ENCODE measurements around the gene CPNE4.

Gene CPNE4

GRCh38 chr3:131735544-131735943, 299.3 kb downstream of the CPNE4 start:
- Histone ChIP-seq H2AFZ (ENCODE audit: low read length) (no peak overlapping the region), H3K27me3 (ENCODE audit: insufficient read depth, low read length) (no peaks in the 10 kb centered on the region), H3K9ac (ENCODE audit: low read length) (no peak overlapping the region), H3K9me3 (ENCODE audit: low read length) (no peaks in the 10 kb centered on the region), H3K9me2 (ENCODE audit: low read depth, low read length) (no peaks in the 10 kb centered on the region), H4K20me1 (ENCODE audit: insufficient read depth, low read length) (no peaks in the 10 kb centered on the region), H3K79me2 (ENCODE audit: insufficient read depth, low read length) (no peaks in the 10 kb centered on the region), H3F3A (ENCODE audit: insufficient read depth, low read length) (no peaks in the 10 kb centered on the region), H3K36me3 (ENCODE audit: insufficient read depth, low read length) (no peaks in the 10 kb centered on the region), H3K4me2 (ENCODE audit: low read length) (no peak overlapping the region), H3K4me1 (ENCODE audit: insufficient read depth, low read length, severe bottlenecking) (no peaks in the 10 kb centered on the region), H3K4me3 (ENCODE audit: low read depth, low read length, poor library complexity, severe bottlenecking) (no peak overlapping the region), H3K27ac (ENCODE audit: low read depth, low read length, poor library complexity, severe bottlenecking) (no peak overlapping the region)
- no peak for TF ChIP-seq CTCF (IDR thresholded peaks at IDR 0.05; ENCODE audit: low read length)

DNA sequence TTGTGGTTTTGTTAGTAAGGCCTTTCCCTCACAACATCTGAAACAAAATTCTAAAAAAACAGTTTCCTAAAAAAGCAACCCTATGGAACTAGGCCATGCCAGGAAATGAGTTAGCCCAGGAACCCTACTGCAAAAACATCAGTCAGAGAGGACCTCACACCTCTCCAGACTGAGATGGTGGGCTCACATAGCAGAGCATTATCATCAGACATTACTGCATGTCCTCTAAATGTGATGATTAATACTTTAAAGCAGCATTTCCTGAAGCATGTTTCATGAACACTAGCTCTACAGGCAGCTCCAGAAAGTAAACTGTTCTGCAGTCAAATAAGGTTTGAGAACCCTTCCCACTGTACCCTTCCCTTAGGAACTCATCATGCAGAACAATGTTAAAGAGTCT, 299.7 kb downstream of the CPNE4 start:
- no peaks in the 10 kb centered on the region for H3K9me3 ChIP-seq (ENCODE audit: low read length)
- no peaks in the 10 kb centered on the region for H3F3A ChIP-seq (ENCODE audit: insufficient read depth, low read length)
- H2AFZ ChIP-seq (ENCODE audit: low read length) = no peak overlapping the region
- H3K27me3 ChIP-seq (ENCODE audit: insufficient read depth, low read length) = no peaks in the 10 kb centered on the region
- no peaks in the 10 kb centered on the region for H3K9me2 ChIP-seq (ENCODE audit: low read depth, low read length)
- H3K9ac ChIP-seq (ENCODE audit: low read length) = no peak overlapping the region
- H3K4me1 ChIP-seq (ENCODE audit: insufficient read depth, low read length, severe bottlenecking) = no peaks in the 10 kb centered on the region
- no peak overlapping the region for H3K4me3 ChIP-seq (ENCODE audit: low read depth, low read length, poor library complexity, severe bottlenecking)
- no peak overlapping the region for H3K27ac ChIP-seq (ENCODE audit: low read depth, low read length, poor library complexity, severe bottlenecking)
- H3K36me3 ChIP-seq (ENCODE audit: insufficient read depth, low read length) = no peaks in the 10 kb centered on the region
- no peak overlapping the region for H3K4me2 ChIP-seq (ENCODE audit: low read length)
- TF ChIP-seq CTCF (IDR thresholded peaks at IDR 0.05; ENCODE audit: low read length) = no peak
- no peak for TF ChIP-seq EZH2 (IDR thresholded peaks at IDR 0.05; ENCODE audit: borderline replicate concordance, low read length)
- no peaks in the 10 kb centered on the region for H3K79me2 ChIP-seq (ENCODE audit: insufficient read depth, low read length)
- no peaks in the 10 kb centered on the region for H4K20me1 ChIP-seq (ENCODE audit: insufficient read depth, low read length)

- Histone ChIP-seq H4K20me1 (ENCODE audit: insufficient read depth, low read length) (no peaks in the 10 kb centered on the region), H3K27me3 (ENCODE audit: insufficient read depth, low read length) (no peaks in the 10 kb centered on the region), H3K79me2 (ENCODE audit: insufficient read depth, low read length) (no peaks in the 10 kb centered on the region), H3K36me3 (ENCODE audit: insufficient read depth, low read length) (no peaks in the 10 kb centered on the region), H3K4me3 (ENCODE audit: low read depth, low read length, poor library complexity, severe bottlenecking) (no peak overlapping the region), H3K9me2 (ENCODE audit: low read depth, low read length) (no peaks in the 10 kb centered on the region), H3K9ac (ENCODE audit: low read length) (no peak overlapping the region), H3K27ac (ENCODE audit: low read depth, low read length, poor library complexity, severe bottlenecking) (no peak overlapping the region), H3K4me1 (ENCODE audit: insufficient read depth, low read length, severe bottlenecking) (no peaks in the 10 kb centered on the region), H2AFZ (ENCODE audit: low read length) (no peak overlapping the region), H3F3A (ENCODE audit: insufficient read depth, low read length) (no peaks in the 10 kb centered on the region), H3K4me2 (ENCODE audit: low read length) (no peak overlapping the region), H3K9me3 (ENCODE audit: low read length) (no peaks in the 10 kb centered on the region)
- TF ChIP-seq EZH2 (IDR thresholded peaks at IDR 0.05; ENCODE audit: borderline replicate concordance, low read length) = no peak
- TF ChIP-seq CTCF (IDR thresholded peaks at IDR 0.05; ENCODE audit: low read length) = no peak
Observed at GRCh38 chr3:131733086-131733841, 301.6 kb downstream of the CPNE4 start.

Data from OCI-LY1 (cell line).